Astrocyte of the spinal cord (primary cell): ENCODE data around the gene MITD1.
"Not testable (repeated sequence)": the region's sequence is repeated elsewhere in the genome, so short reads cannot be mapped to it uniquely, and the experiment has no call there.

Source experiments
- DNase-seq: peaks from one replicate; pipeline ENCODE4 v3.0.0; 2011; ENCODE audit warnings: low read depth, low spot score
- H3K4me3 ChIP-seq: 2 replicates; pipeline ENCODE4 v1.5.1; 2011; ENCODE audit warnings: low read depth, mild to moderate bottlenecking, low read length, moderate library complexity
- CTCF ChIP-seq: IDR thresholded peaks from 2 replicates; pipeline ENCODE4 v1.5.1; 2012; ENCODE audit warnings: low read depth, mild to moderate bottlenecking, low read length, inconsistent platforms
- in situ Hi-C: cut with HindIII; loops from 2 replicates; pipeline ENCODE4 v1.10.0; 2017; ENCODE audit warnings: low sequenced_read_pairs

Gene MITD1

GRCh38 chr2:99198103-99198841 is 17.4 kb upstream of the MITD1 start:
- TF ChIP-seq CTCF: no peak
- no peak overlapping the region for H3K4me3 ChIP-seq
- no peak for DNase-seq
- in situ Hi-C loops: no loop called here

GRCh38 chr2:99192364-99192763 is 11.5 kb upstream of the MITD1 start:
- in situ Hi-C loops, DNase-seq, H3K4me3 ChIP-seq: not testable (repeated sequence)

- DNase-seq: no peak
- no peak overlapping the region for H3K4me3 ChIP-seq
- in situ Hi-C loops: no loop called here
- peak; percentile 16 for TF ChIP-seq CTCF
Observed at GRCh38 chr2:99190548-99190947, 9.7 kb upstream of the MITD1 start.

GRCh38 chr2:99188357-99188756 is 7.5 kb upstream of the MITD1 start:
- in situ Hi-C loops: no loop called here
- no peak for DNase-seq
- no peak overlapping the region for H3K4me3 ChIP-seq
- no peak for TF ChIP-seq CTCF

- DNase-seq: no peak
- no peak overlapping the region for H3K4me3 ChIP-seq
- in situ Hi-C loops: no loop called here
- no peak for TF ChIP-seq CTCF
Observed at GRCh38 chr2:99187011-99187410, 6.2 kb upstream of the MITD1 start.

- no peak for TF ChIP-seq CTCF
- DNase-seq: no peak
- H3K4me3 ChIP-seq: no peak overlapping the region
- in situ Hi-C loops: no loop called here
Observed at GRCh38 chr2:99184811-99185210, 4.0 kb upstream of the MITD1 start.

- H3K4me3 ChIP-seq: no peak overlapping the region
- DNase-seq: no peak
- in situ Hi-C loops: no loop called here
- TF ChIP-seq CTCF: no peak
Observed at GRCh38 chr2:99183025-99183424, 2.2 kb upstream of the MITD1 start.
